Smooth muscle cell of the brain vasculature (primary cell): ENCODE measurements around the gene SLC9A9.
A peak's percentile ranks its signal among the peaks of the same experiment; 100 is the strongest.

Source experiments
- DNase-seq: peaks from one replicate; pipeline ENCODE4 v3.0.0-alpha.2; 2012; ENCODE audit warnings: low read depth, low spot score

The SLC9A9 gene

DNA sequence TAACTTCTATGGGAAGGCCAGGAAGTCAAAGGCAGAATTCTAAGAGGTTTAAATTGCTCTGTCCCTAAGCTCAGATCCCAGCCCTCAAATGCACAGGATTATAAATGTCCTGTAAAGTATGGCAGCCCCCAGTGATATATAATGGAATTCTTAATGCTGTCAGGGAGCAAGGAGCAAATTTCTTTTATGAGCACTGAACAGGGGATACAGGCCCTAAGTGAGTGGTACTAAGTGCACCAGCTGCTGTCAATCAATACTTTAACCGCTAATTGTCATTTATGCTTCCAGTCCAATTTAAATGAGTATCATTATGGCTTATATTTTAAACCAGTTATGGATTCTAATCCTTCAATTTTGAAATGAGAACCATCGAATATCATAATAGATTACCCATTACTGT lies 4.7 kb downstream of the SLC9A9 start:
- no peak for DNase-seq

DNA sequence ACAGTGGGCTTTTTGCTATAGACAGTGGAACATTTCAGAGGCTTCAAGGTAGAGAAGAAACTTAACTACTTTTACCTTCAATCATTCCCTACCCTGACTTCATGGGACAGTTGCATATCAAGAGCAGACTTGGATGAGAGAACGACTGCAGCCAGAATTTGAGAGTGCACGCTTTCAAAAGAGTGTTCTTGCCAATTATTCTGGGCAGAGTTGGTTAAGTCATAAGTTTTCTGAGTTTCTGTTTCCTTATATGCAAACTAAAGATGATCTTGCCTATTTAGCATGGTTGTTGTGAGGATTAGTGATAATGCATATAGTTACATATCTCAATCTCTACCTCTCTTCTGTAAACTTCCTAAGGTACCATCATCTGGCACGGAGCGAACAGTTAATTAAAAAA lies 7.6 kb downstream of the SLC9A9 start:
- no peak for DNase-seq

DNA sequence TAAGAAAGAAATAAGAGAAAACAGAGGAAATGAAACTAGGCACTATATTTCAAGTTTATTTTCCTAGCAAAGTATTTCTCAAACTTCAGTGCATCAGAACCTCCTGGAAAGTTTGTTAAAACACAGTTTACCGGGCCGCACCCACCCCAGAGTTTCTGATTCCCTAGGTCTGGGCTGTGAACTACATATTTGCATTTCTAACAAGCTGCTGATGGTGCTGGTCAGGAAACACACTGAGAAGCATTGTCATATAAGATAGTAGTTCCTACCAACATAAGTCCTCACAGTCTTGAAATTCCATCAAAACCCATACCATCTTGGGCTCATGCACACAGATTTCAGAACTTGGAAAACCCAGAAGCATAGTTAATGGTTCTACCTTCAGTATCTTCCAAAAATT lies 8.3 kb downstream of the SLC9A9 start:
- DNase-seq = no peak

DNA sequence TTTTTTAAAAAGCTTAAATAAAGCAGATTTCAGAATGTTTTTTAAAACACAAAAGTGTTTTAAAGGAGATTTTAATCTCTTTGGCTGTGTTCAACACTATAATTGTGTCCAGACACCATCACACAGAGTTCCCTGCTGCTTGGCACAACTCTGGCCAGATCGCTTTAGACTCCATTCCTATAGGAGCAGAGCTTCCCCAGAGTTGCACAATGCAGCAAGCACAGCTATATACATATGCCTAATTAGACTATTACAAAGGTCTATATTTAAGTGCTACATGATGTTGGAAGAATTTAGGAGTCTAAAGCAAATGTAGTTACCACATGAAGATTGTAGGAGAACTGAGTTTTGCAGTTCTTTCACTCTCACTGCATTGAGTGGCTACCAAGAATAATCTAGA lies 11.2 kb downstream of the SLC9A9 start:
- no peak for DNase-seq

DNA sequence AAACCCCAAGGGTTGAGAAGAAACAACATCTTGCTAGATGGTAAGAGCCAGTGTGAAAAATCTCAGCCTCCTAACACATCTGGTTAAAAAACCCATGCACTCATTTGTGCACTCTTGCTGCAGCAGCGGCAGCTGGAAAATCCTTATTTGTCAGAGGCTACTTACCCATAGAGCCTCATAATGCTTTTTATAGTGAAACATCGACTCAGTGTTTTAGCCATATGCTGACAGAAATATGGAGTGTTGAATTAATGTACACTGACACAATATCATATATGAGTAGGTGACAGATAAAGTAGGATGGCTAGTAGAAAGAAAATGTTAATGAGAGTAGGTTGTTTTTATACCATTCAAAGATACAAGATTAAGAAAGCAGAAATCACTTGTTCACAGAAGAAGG lies 13.0 kb downstream of the SLC9A9 start:
- DNase-seq = no peak

DNA sequence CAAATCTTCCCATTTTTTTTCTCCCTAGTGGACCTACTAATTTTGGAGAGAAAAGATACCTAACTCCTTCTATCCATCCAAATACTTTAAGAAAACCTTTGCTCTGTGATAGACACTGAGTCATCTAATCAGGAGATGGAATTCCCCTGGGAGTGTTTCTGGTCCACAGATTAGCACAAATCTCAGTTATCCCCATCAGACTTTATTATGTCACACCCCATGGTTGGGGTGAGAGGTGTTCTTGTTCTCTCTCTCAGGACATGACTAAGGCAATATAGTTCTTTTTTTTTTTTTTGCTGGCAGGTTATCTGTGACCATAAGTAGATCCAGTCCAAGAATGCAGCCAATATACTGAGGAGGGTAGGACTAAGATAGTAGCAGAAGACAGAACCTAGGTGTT lies 15.8 kb downstream of the SLC9A9 start:
- DNase-seq = no peak

DNA sequence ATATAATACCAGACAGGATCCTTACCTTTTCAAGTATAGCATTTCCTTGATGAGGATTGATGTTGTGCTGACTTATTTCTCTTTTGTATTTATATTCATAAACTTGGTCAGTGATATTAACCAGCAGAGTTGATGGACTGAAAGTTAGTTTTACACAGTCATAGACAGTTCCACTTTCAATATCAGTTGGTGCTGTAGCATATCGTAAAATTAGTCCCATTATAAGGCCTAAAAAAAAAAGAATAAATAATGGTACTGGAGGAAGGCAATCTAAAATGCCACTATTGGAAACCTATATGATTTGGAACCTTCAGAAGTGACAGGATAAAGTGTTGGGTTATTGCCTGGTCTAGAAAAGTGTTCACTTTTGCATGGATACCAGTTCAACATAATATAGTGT lies 16.3 kb downstream of the SLC9A9 start:
- no peak for DNase-seq

DNA sequence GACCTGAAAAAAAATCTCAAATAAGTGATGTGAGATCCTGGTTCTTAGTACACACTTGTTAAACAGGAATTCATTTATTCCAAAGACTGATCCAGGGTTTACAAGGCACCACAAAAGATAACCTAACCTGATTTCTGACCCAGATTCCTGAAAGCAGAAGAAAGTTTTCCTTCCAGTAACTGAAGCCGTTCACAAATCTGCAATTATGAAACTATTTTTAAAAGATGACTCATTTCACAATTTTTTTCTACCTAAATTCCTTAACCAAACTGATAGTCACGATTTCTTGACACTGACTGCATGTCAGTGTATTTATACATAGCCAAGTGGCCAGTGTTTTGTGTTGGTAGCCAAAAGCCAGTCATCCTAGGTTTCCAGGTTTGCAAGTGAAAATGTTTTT lies 17.1 kb downstream of the SLC9A9 start:
- DNase-seq = no peak

DNA sequence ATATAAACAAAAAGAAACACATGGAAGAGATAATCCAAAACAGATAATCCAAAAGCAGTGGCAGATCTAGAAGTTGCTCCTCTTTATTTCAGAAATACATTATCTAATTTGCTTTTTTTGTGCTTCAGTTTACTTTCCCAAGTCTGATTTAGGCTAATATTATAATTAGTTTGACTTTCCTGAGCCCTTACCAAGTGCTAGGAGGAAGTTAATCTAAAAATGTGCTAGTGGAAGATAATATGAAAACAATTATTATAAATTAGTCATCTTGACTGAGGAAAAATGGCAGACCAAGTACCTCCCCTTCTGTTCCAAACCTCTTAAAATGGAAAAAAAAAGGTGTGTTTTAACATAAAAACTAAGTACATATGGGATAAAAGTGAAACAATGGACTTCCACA lies 17.5 kb downstream of the SLC9A9 start:
- DNase-seq = no peak

DNA sequence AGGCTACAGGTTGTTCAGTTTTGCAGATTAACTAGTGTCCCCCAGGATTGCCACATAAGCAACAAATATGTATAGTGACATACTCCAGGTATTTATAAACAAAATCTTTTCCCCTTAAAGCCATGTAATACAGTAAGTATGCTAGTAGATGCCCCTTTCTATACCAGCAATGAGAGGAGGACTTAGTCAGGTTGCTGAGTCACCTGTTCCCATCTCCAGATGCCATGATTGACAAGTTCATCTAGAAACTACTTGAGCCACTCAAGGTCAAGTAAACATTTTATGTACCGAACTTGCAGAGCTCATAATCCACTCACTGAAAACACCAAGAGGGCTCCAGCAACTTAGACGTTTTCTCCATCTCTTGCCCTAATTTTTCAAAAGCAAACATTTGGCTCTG lies 18.2 kb downstream of the SLC9A9 start:
- DNase-seq = no peak

DNA sequence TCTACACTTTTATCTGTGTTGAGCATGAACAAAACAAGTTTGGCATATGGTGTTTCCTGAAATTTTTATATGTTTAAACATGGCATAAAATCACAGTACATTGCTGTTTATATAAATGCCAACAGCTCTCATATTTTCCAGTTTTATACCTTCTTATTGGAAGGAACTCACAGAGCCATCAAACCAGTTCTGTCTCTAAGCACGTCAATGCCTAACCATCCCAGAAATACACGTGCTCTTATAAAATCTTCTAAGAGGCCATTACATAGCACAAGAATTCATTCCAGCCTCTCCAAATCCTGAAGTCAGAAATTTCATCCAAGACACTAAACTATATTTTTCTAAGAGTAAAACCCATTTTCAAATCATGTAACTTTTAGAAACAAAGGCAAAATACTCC lies 20.8 kb downstream of the SLC9A9 start:
- no peak for DNase-seq

DNA sequence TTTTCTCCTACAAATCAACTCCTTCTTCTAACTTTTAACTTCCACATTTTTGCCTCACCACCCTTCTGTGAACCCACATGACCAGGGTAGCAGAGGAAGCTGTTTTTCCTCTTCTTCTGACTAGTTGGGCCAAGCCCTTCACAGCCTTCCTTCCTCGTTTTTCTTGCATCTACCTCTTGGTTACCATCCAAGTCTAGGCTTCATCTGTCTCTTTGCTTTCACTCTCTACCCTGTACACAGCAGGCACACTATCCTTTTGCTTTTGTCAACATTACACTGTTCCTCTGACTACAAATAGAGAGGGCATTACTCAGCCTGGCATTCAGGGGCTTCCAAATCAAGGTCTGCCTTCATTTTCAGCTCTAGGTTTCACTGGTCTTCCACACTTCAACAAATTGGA lies 22.0 kb downstream of the SLC9A9 start:
- DNase-seq = peak; percentile 46

DNA sequence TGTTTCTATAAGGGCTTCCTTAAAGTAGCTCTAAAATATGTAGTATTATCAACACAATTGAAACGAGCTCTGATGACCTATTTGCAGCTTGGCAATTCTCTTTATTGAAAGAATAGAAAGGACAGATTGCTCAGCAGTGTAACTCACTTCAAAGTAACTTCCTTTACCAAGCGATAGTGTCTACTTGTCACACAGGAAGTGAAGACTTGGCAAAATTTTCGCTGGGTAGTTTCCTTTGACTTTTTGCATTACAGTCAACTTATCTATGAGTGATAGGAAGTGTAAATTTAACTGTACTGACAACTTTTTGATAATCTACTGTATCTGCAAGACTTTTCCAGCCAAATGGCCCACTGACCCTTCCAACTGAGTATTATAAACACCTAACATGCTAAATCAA lies 22.8 kb downstream of the SLC9A9 start:
- DNase-seq = no peak

DNA sequence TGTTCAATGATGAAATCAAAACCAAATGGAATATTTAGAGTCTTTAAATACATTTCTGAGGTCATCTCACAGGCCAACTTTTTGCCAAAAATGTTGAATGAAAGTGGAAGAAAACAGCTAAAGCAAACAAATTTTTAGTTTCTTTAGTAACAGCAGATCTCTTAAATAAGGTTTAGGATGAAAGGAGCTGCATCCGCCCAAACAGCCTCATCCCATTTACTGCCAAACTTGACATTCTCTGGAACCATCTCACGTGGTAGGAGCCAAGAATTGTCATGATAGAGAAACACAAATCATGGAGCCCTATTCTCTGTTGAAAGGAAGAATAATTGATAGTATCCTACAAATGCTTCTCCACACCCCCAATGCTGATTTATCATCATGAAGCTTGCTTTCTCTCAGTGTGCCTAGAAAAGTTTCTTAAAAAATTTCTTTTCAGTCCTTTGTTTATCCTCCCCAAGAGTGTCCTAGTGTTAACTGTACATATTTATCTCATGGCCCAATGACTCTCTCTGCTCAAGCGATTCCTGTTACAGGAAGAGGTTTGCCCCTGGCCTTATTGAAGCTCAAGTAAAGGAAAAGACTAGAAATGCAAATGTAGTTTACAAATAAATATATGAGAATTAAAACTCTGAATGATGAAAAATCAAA lies 23.4 kb downstream of the SLC9A9 start:
- DNase-seq = no peak

DNA sequence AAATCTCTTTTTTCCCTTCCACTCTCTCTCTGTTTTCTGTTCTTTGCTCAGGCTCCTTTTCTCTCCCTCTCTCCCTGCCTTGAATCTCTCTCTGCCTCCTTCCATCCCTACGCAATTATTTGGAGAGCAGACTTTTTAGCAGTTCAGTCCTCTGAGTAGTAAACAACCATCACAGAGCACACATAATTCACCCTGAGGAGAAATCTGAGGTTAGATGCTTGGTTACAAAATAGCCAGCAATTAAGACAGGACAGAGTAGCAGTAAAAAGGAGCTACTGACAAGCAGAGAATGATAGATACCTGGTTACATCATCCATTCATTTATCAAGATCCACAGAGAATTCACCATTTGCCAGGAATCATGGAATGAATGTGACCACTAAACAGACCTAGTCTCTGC lies 25.5 kb downstream of the SLC9A9 start:
- no peak for DNase-seq

DNA sequence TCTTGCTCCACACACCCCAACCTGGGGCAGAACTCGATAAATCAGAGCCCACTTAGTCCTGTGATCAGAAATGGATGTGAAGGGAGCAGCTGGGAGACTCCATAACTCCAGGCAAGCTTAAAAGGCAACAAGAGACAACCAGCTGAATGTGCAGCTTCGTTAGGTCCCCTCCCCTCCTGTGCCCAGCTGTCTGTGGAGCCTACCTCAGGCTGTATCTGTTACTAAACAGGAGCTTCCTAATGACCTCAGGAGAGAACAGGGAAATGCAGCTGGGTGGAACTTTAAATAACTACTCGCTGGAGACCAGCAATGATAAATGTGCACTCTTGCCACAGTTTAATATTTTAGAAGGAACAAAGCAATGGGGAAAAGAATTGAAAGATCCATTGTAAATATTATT lies 25.9 kb downstream of the SLC9A9 start:
- no peak for DNase-seq

DNA sequence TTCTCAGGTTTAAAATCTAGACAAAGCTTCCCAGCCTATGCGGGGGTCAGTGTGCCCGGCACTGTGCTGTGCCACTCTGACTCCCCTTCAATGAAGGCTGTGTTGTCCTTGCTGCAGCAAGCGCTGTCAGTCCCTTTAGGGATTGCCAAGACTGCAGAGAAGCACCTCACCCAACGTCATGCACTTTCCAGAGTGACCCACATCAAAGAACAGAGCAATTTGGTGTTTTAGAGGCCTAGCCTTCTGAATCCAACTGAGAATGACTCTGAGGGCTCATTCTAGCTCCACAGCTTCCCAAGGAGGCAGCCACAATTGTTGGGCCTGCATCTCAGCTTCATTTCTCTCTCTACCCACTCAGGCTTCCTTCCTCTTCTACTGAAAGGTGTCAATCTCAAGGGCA lies 26.4 kb downstream of the SLC9A9 start:
- no peak for DNase-seq

DNA sequence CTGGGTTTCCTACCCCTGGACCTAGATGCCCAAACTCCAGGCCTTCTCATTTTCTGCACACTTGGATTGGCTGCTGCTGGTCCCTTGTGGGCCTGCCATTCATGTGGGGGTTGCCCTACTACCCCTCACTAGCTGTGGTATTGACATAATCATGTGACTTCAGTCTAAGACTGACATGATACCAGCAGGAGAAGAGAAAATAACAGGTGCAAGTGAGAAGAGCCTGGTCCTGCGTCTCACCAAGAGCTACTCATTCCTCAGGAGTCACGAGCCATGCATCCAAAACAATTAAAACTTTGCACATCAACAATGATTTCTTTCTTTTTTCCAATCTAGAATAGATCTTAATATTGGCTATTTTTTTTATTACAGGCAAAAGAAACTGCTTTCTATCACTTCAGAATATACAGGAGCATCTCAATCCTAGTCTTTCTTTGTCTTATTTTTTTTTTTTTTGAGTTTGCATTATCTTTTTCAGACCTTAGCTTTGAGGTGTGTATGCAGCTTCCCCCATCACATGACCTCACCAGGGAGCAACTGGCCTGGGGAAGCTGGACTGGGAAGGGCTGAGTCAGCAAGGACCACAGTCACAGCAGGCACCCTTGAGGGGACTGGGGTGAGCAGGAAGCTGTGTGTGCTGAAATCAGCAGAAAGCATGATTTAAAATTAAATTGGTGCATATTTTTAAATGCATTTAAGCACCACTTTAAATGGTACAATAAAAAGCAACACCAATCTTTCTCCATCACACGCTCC lies 27.6 kb downstream of the SLC9A9 start:
- peak; percentile 33 for DNase-seq

DNA sequence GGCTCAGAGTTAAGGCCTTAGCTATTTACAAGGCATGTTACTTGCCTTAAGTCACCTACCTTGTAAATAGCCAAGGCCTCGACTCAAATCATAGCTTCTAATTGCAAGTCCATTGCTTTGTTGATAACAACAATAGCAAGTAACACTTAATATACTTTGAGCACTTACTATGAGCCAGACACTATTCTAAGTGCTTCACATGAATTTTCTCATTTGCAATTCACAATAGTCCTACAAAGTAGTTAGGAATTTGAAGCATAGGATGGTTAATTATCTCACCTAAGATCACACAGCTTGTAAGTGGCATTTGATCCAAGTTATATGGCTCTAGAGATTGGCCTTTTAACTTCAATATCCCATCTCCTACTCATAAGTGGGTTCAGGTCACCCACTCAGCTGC lies 28.4 kb downstream of the SLC9A9 start:
- DNase-seq = no peak

DNA sequence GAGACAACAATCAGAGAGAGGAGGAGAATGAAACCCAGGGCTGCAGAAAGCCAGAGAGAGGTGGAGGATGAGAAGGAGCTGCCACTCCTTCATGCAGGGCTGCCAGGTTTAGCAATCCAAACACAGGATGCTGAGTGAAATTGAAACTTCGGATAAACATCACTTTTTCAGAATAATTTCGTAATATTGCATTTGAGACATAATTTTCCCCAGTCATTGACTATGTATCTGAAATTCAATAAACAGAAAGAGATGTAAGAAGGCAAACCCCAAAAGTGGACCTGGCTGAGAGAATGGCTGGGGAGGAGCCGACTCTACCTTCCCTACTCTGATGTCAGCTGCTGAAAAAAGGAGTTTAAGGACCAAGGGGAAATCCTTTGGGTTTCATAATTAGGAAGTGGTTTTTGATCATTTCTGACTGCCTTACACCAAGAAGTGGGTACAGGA lies 33.8 kb downstream of the SLC9A9 start:
- no peak for DNase-seq

DNA sequence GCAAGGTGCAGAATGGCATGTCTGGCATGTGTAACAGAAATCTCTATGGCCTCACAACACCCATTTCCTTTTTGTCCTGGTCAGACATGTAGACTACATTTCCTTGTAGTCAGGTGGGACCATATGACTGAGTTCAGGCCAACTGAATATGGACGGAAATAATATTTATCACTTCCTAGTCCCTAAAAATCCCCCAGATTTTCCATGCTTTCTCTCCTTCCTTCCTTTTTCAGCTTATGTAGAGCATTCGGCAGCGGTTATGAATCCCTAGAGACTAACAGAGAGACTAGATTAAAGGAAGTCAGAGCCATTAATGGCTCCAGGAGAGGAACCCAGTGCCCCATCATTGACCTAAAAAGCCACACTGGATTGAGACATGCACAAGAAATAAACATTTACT lies 35.8 kb downstream of the SLC9A9 start:
- DNase-seq = no peak

DNA sequence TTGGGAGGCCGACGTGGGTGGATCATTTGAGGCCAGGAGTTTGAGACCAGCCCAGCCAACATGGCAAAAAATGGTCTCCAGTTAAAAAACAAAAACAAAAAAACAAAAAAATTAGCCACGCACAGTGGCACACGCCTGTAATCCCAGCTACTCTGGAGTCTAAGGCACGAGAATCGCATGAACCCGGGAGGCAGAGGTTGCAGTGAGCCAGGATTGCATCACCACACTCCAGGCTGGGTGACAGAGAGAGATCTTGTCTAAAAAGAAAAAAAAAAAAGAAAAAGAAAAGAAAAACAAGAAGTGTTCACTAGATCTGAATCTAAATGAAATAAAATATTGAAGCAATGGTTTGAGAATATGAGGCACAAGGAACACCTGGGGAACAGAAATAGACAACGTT lies 36.7 kb downstream of the SLC9A9 start:
- DNase-seq = no peak

DNA sequence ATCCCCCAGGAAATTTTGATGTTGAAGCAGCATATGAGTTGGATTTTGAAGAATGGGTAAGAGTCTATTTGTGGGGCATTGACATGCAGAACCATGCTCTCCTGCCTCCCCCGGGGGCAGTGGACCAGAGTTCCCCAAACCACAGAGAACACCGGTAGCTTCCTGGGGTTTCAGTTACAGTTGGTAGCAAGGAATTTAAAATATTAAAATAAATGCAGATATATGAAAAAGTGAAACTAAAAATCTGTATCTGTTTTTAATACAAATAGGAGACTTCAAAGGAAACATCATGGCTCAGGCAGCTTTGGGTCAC lies 37.4 kb downstream of the SLC9A9 start:
- DNase-seq = no peak
